HG02970 (cell line): ENCODE data around the gene WDR87.

Experiments used
- ATAC-seq: cut with Tn5 transposase; IDR thresholded peaks from one replicate; pipeline ENCODE4 v1.9.1; 2021; ENCODE audit warnings: mild to moderate bottlenecking, moderate library complexity, moderate number of reproducible peaks; ENCODE audit not compliant: unreplicated experiment, low FRiP score

The WDR87 gene

DNA sequence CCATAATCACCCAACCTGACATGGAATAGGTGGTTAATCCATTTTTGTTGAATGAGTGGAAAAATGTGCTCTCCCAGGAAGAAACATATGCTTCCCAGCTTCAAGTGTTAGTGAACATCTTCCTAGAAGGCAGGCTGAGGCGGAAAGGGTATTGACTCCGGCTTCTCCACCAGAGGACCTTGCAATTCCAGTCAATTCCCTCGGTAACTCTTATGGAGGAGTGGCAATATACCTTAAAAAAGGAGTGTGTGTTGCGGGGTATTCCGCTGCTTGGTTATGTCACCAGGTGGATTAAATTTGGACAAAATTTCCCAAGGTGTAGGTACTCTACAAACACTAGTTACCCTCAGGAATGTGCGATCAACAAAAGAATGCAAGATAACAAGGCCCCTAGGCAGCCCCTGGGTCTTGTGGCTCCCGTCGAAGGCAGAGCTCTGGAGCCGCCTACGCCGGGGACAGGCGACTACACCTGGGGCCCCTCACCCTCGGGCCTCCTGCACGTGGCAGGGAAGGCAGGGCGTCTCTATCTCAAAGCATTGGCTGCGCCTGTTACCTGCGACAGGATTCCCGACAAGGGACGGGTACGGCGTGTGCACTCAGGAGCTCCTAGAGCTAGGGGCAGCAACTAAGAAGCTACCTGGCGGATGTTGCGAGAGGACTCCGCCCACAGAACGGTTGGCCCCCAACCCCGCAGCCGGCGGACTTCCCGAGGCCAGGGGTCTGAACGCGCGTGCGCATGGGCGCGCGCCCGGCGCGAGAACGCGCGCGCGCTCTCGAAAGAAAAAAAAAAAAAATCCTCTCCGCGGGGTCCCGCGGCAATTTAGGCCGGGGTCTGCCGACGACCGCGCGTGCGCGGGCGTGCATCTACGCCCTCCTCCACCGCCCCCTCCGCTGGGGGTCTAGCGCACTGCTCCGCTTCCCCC lies at the start of gene WDR87:
WDR87 (minus strand) TSS at position 649 of the 923 bp plus-strand sequence. CDS start 8,355 bp downstream, outside the sequence.
- ATAC-seq = peak; percentile 24

DNA sequence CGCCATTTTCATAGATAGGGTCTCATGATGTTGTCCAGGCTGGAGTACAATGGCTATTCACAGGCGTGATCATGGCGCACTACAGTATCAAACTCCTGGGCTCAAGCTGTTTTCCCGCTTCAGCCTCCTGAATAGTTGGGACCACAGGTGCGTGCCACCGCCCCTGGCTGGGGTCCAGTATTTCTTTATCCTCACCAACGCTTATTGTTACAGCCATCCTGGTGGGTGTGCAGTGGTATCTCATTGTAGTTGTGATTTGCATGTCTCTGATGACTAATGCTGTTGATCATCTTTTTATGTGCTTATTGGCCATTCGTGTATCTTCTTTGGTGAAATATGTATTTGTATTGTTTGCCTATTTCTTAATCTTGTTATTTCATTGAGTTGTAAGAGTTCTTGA lies 49.6 kb upstream of the WDR87 start:
- no peak for ATAC-seq

DNA sequence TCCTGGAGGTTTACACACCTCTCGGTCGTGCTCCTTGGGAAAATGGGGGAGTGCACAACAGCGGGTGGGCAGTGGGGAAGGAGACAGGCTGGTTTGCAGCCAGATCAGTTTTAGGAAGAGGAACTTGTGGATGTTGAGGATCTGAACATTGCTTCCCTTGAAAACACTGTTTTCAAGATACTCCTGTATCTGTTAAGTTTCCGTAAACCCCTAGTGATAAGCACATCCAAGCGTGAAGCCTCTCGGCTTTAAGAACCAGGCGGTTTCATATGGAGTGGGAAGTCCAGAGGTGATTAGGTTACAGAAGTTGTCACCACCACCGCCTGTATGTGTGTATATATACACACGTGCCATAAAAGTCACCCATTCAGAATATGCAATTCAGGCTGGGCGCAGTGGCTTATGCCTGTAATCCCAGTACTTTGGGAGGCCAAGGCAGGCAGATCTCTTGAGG lies 48.1 kb upstream of the WDR87 start:
- no peak for ATAC-seq

DNA sequence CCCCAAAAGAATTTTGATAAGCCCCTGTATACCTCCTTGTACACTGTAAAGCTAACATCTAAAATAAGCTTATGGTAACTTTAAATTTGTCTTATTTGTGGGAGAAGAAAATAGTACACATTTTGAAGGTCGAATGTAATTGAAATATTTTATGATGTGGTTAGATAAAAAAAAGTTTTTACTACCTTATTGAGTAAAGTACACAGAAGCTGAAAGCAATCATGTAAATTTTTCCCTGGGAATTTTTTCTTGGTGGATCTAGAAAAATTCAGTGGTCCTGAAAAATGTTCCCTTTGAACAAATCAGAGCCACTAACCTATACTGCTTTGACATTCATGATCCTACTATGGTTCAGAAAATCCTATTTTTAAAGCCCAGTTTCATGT lies 47.5 kb upstream of the WDR87 start:
- no peak for ATAC-seq

DNA sequence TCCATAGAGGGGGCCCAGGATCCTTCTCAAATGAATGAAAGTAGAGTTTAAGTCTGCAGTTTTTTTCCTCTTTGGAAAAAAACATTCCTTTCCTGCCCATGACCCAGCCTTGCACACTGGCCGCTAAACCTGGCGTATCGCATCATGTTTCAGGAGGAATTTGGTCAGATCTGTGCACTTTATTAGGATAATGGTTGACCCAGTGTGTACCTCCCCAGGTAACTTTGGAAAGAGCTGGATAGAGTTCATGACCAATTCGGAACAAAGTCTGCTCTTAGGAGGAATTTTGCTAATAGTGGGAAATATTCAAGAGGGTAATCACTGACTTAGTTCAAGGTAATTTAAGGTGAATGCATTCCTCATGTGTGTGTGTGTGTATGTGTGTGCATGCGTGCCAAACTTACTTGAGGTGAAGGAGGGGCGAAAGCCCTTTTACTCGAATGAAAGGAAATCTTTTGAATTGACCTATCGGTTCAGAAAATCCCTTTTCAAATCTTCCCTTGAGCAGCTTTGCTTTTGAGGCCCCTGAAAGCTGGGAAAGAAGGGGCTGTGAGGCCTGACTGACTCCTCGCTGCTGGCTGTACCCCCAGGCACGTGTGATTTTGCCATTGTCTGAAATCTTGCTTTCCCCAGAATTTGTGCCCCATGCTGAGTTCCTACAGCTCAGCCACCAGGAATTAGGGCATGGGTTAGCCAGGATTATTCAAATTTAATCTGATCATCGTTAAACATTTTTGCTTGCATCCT lies 47.0 kb upstream of the WDR87 start:
- no peak for ATAC-seq

DNA sequence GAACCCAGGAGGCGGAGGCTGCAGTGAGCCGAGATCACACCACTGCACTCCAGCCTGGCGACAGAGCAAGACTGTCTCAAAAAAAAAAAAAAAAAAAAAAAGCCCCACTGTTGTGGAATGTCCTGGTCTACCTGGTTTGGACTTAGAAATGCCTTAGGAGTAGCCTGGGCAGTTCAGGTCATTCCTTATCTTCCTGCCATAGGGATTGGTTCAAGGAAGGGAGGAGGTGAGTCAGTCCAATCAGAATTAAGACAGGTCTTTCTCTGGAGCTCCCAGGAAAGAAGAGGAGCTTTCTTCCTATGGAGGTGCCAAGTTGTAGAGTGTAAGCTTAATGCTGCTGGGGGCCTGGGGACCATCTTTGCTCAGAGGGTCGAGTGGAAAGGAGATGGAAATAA lies 45.4 kb upstream of the WDR87 start:
- no peak for ATAC-seq

DNA sequence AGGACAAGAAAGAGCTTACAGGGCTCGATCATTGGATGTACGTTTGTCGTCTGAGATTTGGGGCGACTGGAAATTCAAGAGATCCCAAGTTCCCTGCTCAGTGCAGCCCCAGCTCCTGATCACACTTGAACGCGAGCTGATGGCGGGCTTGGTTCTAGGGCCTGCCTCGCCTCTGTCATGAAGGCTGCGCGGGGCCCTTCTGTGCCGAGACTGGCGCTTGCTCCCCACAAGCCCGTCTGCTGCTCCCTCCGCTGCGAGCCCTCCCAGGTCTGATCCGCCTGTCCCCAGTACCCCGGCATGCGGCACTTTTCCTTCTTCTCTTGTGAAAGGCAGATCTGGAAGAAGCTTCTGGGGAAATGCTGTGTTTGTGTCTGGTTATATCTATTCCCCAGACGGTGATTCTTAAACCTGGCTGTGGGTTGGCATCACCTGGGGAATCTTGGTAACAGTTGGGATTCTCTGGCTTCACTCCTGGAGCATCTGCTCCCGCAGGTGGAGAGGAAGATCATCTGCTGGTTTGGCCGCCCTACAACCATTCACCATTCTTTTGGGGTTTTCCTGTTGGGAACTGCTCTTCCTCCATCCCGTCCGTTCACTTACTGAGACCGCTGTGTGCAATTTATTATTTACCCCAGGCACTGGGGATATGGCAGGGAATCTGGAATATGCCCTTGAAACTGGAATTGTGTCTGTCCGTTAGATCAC lies 44.2 kb upstream of the WDR87 start:
- no peak for ATAC-seq

DNA sequence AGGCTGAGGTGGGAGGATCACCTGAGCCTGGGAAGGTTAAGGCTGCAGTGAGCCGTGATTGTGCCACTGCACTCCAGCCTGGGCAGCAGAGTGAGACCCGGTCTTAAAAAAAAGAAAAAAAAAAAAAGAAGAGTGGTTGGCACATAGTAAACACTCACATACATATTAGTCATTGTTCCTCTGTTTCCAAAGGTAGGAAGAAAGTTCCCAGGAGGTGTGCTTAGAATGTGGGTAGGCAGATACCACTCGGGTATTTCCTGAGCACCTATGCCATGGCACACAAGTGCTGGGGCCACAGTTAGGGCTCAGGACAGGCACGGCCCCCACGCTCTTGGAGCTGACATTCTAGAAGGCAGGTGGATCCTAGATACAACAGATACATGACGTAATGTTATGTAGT lies 42.0 kb upstream of the WDR87 start:
- no peak for ATAC-seq

DNA sequence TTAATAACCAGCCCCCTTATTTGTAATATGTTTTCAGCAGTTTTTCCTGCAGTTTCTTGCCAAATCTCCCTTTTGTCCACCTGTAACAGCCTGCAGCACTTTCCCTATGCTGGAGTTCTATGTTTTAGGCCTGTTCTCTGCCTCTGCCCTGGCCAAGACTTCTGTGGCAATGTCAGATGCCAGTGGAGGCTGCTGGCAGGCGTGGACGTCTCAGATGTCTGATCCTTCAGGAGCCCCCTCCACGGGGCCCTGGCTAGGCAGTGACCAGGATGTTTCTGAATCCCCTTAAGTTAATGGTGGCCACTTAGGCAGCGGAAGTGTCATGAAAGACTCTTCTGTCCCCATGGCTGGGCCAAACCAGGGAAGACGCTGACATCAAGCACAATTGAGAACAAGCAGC lies 41.4 kb upstream of the WDR87 start:
- ATAC-seq = no peak

DNA sequence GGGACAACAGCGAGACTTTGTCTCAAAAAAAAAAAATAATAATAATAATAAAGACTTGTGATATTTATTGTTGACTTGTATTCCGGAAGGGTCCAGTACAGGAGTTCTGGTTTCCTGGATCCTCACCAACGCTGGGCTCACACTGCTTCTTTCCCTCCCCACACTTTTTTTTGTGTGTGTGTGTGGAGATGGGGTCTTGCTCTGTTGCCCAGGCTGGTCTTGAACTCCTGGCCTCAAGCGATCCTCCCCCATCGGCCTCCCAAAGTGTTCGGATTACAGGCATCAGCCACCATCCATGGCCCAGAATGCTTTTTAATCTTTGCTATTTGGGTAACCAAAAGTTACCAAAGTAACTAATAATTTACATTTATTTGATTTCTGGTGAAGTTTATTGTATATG lies 39.7 kb upstream of the WDR87 start:
- no peak for ATAC-seq

DNA sequence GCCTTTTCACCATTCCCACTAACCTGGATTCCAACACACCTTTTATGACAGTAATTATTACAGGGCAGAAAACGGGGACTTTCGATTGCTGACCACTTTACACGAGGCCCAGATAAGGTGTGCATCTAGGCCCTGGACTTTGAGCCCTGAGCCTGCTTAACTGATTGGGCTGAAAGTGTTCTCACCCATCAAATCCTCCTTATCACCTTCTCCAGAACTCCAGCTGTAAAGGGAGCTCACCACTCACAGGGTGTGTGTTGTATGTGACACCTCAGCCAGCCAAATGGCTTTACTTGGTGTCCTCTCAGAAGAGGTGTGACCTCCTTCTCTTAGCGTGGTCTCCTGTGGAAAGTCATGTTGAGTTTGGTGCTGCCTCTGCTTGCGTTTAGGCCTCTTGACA lies 37.1 kb upstream of the WDR87 start:
- no peak for ATAC-seq

DNA sequence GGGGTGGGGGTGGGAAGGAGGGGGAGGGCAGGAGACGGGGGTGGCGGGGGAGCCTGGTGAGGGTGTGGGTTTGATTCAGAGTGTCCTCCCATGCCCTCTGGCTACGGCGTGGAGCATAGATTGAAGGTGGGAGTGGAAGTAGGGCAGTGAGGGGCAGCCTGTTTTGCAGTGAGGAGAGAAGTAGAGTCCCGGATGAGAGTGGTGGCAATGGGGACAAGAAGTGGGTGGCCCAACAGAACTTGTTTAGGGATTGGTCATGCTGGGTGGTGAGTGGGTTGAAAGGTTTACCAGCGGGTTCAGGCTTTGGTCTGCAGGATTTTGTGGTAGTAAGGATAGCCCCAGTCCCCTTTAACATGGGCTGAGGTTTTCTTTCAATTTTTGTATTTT lies 36.1 kb upstream of the WDR87 start:
- ATAC-seq = no peak

DNA sequence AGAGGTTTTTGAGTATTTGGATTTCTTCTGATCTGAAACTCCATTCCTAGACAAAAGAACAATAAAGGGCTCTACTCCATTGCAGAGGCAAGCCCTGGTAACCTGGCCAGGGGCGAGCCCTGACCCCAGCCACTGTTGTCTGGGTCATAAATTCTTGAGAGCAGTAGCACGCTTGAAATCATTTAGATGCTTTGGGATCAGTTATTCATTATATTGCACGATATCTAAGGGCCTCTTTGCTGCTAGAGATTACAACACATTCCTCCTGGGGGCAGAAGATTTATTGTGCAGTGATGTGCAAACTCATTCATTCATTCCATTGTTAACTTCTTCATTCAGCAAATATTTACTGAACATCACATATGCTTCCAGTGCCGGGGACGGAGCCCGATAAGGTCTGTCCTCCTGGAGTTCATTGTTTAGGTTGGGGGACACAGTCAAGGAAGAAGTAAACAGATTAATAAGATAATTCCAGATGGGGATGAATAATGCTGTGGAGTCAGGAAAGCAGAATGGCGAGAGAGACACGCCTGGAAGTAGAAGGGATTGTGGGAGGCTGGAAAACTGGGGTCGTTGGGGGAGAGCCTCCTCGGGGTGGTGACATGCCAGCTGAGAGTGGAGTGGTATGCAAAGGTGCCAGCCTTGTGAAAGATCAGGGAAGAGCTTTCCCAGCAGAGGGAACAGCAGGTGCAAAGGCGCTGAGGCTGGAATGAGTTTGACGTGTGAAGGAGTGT lies 35.6 kb upstream of the WDR87 start:
- ATAC-seq = no peak

DNA sequence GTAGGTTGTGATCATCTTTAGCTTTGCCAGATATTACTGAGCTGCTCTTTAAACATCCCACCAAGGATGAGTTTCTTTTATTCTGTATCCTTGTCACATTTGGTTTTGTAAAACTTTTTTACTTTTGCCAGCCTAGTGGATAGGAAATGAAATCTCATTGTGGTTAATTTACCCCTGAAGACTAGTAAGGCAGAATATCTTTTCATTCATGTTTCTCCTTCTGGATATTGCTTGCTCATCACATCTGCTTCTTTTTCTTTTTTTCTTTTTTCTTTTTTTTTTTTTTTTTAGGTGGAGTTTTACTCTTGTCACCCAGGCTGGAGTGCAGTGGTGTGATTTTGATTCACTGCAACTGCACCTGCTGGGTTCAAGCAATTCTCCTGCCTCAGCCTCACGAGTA lies 32.0 kb upstream of the WDR87 start:
- no peak for ATAC-seq

DNA sequence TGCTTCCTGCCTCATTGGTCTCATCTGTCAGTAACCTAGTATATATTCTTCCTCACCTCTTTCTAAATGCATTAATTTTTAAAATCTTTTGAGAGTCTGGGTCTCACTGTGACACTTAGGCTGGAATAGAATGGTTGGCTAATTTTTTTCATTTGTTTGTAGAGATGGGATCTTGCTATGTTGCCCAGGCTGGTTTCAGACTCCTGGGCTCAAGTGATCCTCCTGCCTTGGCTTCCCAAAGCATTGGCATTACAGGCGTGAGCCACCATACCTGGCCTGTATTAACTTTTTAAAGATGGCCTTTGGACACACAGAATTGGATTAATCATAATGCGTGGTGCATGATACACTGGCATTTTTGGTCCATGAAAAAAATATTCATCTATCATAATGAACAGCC lies 30.5 kb upstream of the WDR87 start:
- no peak for ATAC-seq

DNA sequence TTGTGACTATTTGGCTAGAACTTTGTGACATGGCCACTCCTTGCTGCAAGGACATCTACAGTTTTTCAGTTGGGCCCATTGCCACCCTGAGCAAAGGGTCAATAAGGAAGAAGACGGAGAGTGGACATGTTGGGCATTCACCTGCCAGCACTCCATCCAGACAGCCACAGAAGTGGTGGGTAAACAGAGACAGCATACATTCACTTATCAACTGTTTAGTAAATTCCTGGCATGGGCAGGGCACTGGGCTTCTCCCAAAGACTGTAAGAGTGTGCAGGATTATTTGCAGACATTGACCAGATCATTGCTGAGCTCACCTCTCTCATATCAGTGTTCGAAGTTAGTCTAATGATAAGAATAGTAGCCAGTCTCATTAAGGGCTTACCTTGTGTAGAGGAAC lies 29.8 kb upstream of the WDR87 start:
- ATAC-seq = no peak

DNA sequence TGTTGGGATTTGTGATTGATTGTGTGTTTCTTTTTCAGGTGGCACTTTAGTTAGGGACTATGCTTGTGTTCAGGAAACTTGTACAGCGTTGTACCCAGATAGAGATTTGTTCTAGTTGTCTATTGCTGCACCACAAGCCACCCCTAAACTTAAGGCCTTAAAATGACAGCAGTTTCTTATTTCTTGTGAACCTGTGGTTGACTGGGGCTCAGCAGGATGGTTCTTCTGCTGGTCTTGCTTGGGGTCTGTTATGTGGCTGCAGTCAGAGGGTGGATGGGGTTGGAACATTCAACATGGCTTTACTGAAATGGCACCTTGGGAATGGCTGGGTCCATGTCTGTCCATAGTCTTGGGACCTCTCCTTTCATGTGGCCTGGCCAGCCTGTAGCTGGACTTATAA lies 28.9 kb upstream of the WDR87 start:
- no peak for ATAC-seq

DNA sequence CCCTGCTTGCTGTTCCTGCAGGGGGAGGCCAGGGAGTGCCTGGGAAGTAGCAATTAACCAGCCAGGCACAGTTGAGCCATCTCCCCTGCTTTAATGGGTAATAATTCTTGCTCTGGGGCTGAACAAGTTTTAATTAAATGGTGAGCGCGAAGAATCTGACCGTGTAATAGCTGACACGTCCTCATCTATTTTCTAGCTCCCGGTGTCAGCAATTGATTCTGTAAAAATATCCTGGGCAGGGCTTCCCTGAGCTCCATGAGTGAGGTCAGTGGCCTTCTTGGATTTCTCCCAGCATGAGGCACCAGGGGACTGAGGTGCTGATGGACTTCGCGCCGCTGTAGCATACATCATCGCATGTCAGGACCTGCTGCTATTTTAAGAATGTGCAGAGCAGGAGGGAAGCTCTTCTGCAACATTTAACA lies 27.6 kb upstream of the WDR87 start:
- ATAC-seq = no peak

DNA sequence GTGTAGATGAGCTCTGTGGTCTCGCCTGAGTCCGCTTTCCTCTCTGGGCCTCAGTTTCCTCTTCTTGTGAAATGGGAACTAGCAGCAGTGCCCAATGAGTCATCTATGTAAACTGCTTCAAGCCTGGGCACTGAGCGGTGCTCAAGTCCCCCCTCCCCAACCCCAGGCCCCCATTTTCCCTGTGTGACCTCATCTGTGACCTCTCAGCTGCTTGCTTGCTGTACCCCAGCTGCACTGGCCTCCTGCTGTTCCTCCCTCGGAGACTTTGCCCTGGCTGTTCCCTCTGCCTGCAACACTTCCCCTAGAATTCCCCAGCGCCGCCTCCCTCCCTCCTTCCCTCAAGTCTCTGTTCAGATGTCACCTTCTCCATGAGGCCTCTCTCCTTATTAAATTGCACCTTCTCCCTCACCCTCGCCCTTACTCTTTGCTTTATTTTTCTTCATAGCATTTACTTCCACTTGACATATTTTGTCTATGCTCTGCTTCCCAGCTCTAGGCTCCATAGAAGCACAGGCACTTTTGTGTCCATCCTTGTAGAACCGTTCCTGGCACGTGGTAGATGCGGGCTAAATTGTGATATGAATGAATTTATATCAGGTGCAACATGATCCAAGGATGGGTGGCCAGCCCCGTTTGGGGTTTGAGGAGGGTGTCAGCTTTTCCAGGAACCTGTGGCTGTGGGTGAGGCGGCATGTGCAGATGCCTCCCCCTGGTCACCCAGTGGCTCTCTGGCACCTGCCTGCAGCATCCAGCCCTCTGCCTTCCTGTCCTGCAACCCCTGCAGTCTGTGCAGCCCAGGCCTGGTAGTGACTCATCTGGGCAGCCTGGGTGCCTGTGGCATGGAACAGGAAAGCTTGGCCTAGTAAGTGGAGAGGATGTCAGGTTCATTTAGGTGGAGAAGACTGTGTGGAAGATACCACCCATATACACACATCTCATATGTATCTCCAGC lies 26.9 kb upstream of the WDR87 start:
- ATAC-seq = no peak
